ENCODE data around the gene KIAA1614. TPM values are rescaled to one million over a fixed set of nuclear protein-coding genes. Genes with fewer than 3 reads are reported as not detected.

KIAA1614 gene
- total and polyA plus RNA-seq, 4 donors, result 2.1 to 6.4 (median 4.5) TPM

DNA sequence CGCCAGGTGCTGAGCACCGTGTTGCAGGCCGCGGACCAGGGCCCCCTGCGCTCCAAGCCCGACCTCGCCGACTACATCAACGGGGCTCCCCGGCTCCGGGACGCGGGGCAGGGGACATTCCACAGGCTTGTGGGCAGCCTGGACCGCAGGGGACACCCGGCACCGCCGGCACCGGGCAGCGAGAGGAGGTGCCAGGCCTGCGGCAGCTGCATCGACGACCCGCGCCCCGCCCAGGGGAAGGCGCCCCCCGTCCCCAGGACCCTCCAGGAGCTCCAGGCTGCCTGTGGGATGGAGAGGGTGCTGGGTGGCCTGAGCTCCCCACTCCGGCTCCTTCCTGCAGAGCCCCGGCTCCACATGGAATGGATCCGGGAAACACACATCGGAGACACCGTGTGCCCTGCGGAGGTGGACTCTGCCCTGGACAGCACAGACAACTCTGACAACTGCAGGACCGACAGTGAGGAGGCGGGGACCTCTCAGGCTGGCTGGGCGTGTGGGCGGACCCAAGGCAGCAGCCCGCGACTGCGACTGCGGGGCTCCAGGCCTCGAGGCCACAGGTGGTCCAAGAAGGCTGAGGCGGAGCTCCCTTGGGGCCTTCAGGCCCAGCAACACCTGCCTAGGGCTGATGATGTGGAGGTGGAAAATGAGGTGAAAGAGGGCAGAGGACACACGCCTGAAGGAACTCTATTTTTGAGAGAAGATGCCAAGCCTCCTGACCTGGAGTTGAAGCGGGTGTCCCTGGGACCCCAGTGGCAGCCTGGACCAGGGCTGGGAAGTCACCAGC, 22.8 kb downstream of the KIAA1614 start:
- H3K36me3 ChIP-seq (ENCODE audit: control insufficient read depth in 4 of 4, insufficient read depth in 4 of 4, low read length in 4 of 4), result peaks cover 0 to 30% (median 14%) of the 10 kb centered on the region in 4 donors
- no peak for ATAC-seq (ENCODE audit: insufficient read depth, low FRiP score)
- no peak overlapping the region for H3K4me3 ChIP-seq
- H3K9ac ChIP-seq (ENCODE audit: insufficient read depth in 1 of 2, low read length in 2 of 2), result no peak overlapping the region
- no peak overlapping the region for H3K27ac ChIP-seq (ENCODE audit: low read depth in 1 of 2, low read length in 1 of 2)
- no peak for DNase-seq
- H3K4me1 ChIP-seq (ENCODE audit: control insufficient read depth in 5 of 5, insufficient read depth in 5 of 5, low read length in 5 of 5), result peaks cover 0 to 15% (median 4%) of the 10 kb centered on the region in 5 donors
- TF ChIP-seq, protein P1, sequence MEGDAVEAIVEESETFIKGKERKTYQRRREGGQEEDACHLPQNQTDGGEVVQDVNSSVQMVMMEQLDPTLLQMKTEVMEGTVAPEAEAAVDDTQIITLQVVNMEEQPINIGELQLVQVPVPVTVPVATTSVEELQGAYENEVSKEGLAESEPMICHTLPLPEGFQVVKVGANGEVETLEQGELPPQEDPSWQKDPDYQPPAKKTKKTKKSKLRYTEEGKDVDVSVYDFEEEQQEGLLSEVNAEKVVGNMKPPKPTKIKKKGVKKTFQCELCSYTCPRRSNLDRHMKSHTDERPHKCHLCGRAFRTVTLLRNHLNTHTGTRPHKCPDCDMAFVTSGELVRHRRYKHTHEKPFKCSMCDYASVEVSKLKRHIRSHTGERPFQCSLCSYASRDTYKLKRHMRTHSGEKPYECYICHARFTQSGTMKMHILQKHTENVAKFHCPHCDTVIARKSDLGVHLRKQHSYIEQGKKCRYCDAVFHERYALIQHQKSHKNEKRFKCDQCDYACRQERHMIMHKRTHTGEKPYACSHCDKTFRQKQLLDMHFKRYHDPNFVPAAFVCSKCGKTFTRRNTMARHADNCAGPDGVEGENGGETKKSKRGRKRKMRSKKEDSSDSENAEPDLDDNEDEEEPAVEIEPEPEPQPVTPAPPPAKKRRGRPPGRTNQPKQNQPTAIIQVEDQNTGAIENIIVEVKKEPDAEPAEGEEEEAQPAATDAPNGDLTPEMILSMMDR (IDR thresholded peaks at IDR 0.05; ENCODE audit: control extremely low read depth, extremely low read depth), result no peak
- peaks cover 0 to 5% (median 0%) of the 10 kb centered on the region in 4 donors for H3K9me3 ChIP-seq (ENCODE audit: control insufficient read depth in 4 of 4, insufficient read depth in 3 of 4, low read length in 3 of 4)
- no peaks in the 10 kb centered on the region for H3K27me3 ChIP-seq (ENCODE audit: control insufficient read depth in 3 of 3, insufficient read depth in 3 of 3, low read length in 2 of 3)
- 81 to 88% methylated on average over 44 to 45 of the region's 45 CpGs for WGBS, 2 donors

DNA sequence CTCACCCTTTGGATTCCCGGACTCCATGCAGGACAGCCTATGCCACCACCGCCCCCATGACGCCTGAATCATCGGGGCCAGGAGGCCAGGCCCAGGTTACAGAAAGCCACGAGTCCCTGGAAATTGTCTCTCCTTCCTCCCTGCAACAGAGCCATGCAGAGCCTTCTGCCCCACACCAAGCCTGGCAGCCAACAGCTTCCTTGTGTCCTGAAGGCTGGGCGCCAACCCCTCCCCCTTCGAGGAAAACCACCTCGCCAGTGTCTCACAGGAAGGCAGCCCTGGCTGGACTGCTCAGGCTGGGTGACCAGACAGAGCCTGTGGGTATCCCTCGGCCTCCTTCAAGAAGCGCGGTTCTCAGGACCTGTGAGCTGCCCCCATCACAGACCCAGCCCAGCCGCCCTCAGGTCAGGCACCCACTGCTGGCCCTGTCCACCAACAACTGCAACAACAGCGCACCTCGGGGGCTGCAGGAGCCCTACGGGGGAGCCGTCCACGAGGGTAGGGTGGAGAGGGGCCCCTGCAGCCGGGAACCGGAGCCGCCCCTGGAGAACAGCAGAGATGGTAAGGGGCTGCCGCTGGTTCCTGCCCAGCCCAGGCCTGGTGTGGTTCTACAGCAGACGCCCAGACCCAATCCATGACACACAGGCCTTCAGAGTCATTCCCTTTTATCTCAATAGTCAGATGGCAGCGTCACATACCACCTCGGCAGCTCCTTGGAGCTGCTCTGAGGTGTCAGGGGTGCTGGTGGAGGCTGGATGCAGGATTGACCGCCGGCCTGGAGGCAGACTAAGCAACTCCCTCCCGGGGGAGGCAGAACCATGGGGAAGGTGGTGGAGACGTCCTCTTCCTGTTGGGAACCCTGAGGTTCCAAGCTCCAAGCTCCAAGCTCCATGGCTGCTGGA, 23.7 kb downstream of the KIAA1614 start:
- TF ChIP-seq, protein P1 (IDR thresholded peaks at IDR 0.05; ENCODE audit: control extremely low read depth, extremely low read depth), result no peak
- no peak overlapping the region for H3K9ac ChIP-seq (ENCODE audit: insufficient read depth in 1 of 2, low read length in 2 of 2)
- DNase-seq, result no peak
- H3K27ac ChIP-seq (ENCODE audit: low read depth in 1 of 2, low read length in 1 of 2), result no peak overlapping the region
- peaks cover 0 to 25% (median 14%) of the 10 kb centered on the region in 4 donors for H3K36me3 ChIP-seq (ENCODE audit: control insufficient read depth in 4 of 4, insufficient read depth in 4 of 4, low read length in 4 of 4)
- H3K4me3 ChIP-seq, result no peak overlapping the region
- H3K4me1 ChIP-seq (ENCODE audit: control insufficient read depth in 5 of 5, insufficient read depth in 5 of 5, low read length in 5 of 5), result peaks cover 0 to 15% (median 4%) of the 10 kb centered on the region in 5 donors
- H3K27me3 ChIP-seq (ENCODE audit: control insufficient read depth in 3 of 3, insufficient read depth in 3 of 3, low read length in 2 of 3), result no peaks in the 10 kb centered on the region
- H3K9me3 ChIP-seq (ENCODE audit: control insufficient read depth in 4 of 4, insufficient read depth in 3 of 4, low read length in 3 of 4), result peaks cover 0 to 5% (median 0%) of the 10 kb centered on the region in 4 donors
- no peak for ATAC-seq (ENCODE audit: insufficient read depth, low FRiP score)
- WGBS, 2 donors, result 90 to 91% methylated on average over 28 of the region's 28 CpGs

DNA sequence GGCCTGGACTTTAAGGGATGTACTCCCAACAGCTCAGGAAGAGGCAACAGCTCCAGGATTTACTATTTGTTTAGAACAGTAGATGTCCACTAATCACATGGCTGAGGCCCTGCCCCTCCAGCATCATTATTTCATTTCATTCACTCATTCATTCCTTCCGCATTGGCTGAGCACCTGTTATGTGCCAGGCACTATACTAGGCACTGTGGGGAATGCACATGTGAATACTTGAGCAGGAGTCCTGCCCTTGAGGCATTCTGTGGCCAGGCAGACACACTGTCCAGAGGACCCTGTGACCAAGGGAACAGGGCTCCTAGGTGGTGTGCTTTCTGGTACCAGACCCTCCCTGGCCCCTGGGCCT, 24.3 kb downstream of the KIAA1614 start:
- Histone ChIP-seq H3K9ac (ENCODE audit: insufficient read depth in 1 of 2, low read length in 2 of 2) (no peak overlapping the region), H3K4me3 (no peak overlapping the region), H3K27ac (ENCODE audit: low read depth in 1 of 2, low read length in 1 of 2) (no peak overlapping the region), H3K4me1 (ENCODE audit: control insufficient read depth in 5 of 5, insufficient read depth in 5 of 5, low read length in 5 of 5) (peaks cover 0 to 11% (median under 1%) of the 10 kb centered on the region in 5 donors), H3K9me3 (ENCODE audit: control insufficient read depth in 4 of 4, insufficient read depth in 3 of 4, low read length in 3 of 4) (peaks cover 0 to 5% (median 0%) of the 10 kb centered on the region in 4 donors), H3K27me3 (ENCODE audit: control insufficient read depth in 3 of 3, insufficient read depth in 3 of 3, low read length in 2 of 3) (no peaks in the 10 kb centered on the region), H3K36me3 (ENCODE audit: control insufficient read depth in 4 of 4, insufficient read depth in 4 of 4, low read length in 4 of 4) (peaks cover 0 to 25% (median 14%) of the 10 kb centered on the region in 4 donors)
- ATAC-seq (ENCODE audit: insufficient read depth, low FRiP score) (no peak), DNase-seq (no peak)
- TF ChIP-seq, protein P1 (IDR thresholded peaks at IDR 0.05; ENCODE audit: control extremely low read depth, extremely low read depth), result no peak
- 58 to 64% methylated on average over 1 of the region's 1 CpG for WGBS, 2 donors
